Hematopoietic multipotent progenitor cell treated with erythropoietin and hydrocortisone succinate and interleukin-3 and kit ligand, for 17 days (in vitro differentiated cells): ENCODE data around the gene ELFN1.

Source experiments
- DNase-seq: peaks from one replicate; pipeline ENCODE4 v3.0.0-alpha.2; 2015; ENCODE audit warnings: low spot score

ELFN1 gene

GRCh38 chr7:1675673-1676549 lies 5.8 kb downstream of the ELFN1 start:
- DNase-seq = no peak

GRCh38 chr7:1676550-1677078 lies 6.5 kb downstream of the ELFN1 start:
- no peak for DNase-seq

DNA sequence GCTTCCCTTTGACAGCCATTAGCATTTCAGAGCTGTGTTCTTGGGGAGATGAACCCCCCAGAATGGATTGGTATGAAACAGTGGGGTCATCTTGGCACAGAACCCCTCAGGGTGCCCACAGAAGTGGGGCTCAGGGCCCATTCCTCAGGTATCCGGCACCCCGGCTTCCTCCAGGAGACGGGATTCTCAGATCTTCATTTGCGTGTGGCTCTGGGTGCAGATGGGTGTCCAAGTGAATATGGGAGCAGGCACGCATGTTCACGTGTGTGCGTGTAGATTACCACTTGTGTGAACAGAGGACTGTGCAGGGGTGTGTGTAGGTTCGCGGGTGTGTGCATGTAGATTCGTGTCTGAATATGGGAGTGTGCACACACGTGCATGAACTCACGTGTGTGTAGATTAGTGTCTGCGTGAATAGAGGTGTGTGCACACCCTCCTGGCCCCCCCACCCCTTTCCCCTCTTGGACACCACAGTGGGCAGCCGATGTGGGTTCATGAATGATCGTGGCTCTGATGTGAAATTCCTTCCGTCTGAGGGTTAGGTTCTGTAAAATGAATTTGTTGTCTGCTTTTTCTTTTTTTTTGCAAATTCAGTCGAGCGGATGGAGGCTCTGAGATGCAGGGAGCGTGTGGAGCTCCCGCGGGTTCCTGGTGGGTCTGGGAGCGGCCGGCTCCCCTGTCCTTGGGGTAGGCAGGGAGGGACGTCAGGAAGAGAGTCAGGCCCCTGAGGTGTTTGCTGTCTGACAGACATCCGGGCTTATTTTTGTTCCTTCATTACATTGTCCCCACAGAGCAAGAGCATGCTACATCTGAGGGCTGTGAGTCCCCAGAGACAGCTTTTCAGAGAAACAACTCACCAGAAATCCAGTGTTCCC lies 7.4 kb downstream of the ELFN1 start:
- no peak for DNase-seq

GRCh38 chr7:1678081-1678543 lies 8.0 kb downstream of the ELFN1 start:
- DNase-seq = no peak

GRCh38 chr7:1678571-1679325 lies 8.7 kb downstream of the ELFN1 start:
- no peak for DNase-seq

- no peak for DNase-seq
Observed at GRCh38 chr7:1679326-1679965, 9.4 kb downstream of the ELFN1 start.

GRCh38 chr7:1679966-1680730 lies 10.1 kb downstream of the ELFN1 start:
- no peak for DNase-seq

DNA sequence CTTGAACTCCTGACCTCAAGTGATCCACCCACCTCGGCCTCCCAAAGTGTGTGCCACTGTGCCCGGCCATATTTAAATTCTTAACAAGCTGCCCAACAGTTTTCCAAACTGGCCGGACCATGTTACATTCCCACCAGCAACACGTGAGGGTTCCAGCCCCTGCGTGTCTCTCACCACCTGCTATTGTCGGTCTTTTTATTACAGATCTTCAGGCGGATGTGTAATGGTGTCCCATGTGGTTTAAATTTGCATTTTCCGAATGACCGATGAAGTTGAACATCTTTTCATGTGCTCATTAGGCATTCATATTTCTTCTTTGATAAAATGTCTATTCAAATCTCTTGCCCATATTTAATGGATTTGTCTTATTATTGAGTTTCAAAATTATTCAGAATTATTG lies 11.5 kb downstream of the ELFN1 start:
- DNase-seq = no peak

DNA sequence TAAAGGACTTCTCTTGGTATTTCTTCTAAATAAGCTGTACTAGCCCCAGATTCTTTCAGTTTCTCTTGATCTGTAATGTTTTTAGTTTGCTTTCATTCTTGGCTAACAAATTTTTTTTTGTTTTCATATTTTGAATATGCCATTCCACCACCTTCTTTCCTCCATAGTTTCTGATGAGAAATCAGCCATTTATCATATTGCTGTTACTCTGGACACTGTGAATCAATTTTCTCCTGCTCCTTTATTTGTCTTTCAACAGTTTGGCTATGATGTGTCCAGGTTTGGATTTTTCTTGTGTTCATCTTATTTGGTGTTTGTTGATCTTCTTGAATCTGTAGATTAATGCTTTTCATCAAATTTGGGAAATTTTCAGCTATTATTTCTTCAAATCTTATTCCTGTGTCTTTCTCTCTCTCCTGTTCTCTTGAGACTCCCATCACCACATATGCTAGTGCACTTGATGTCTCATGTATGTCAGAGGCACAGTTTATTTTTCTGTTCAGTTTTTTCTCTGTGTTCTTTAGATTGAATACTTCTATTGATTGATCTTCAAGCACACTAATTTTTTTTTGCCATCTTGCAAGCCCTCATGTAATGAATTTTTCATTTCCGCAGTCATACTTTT lies 15.0 kb downstream of the ELFN1 start:
- DNase-seq = no peak

- DNase-seq = no peak
Observed at GRCh38 chr7:1688542-1688941, 18.5 kb downstream of the ELFN1 start.

DNA sequence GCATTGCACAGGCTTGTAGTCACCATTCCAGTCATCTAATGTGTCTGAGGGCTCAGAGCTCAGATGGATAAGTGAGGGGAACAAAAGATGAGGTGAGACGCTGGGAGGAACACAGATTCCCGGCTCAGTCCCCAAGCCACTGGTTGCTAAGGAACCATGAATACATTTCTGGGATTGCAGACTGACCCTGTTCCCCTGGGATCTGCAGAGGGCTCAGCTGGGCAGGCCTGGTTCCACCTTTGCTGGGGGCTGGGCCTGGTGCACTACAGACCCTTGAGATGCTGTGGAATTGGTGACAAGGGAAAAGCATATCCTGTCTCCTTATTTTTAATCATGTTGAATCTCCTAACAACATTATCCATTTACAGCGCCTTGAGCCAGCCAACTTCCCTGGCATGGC lies 19.2 kb downstream of the ELFN1 start:
- no peak for DNase-seq

- DNase-seq = no peak
Observed at GRCh38 chr7:1690359-1690958, 20.4 kb downstream of the ELFN1 start.

GRCh38 chr7:1691096-1691495 lies 21.0 kb downstream of the ELFN1 start:
- no peak for DNase-seq

DNA sequence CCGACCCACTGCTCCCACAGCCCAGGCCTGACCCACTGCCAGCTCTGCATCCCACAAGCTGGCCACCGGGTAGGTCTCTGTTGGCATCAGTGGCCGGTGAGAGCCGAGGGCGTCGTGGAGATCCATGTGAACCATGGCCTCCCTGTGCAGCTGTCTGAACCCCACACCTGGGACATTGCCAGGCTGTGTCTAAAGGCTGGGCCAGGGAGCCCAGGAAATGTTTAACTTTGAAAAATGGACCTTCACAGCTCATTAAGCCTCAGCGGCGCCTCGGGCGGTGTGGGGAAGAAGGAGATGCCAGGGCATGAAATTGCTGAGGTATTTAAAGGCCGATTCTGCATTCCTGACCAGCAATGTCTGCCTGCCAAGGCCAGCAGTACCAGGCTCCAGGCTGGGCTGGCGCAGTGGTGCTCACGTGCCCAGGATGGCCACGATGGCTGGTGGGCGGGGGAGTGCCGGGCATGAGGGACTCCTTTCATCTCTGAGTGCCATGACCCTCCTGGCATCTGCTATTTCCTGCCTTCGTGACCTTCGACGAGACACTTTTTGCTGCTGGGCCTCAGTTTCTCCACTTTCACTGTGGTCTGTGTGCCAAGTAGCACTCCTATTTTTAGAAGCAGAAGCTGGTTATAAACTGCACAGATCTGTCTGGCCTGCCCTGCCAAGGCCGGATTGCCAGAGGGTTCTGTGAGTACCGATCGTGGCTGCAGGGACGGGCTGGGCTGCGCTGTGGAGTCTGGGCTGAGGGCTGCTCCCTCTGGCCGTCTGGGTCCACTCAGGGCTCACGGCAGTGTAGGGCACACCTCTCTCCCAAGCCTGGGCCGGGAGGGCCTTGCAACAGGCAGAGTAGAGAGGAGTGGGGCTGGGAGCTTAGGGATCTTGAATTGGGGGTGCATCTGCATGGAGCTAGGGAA lies 21.8 kb downstream of the ELFN1 start:
- no peak for DNase-seq

DNA sequence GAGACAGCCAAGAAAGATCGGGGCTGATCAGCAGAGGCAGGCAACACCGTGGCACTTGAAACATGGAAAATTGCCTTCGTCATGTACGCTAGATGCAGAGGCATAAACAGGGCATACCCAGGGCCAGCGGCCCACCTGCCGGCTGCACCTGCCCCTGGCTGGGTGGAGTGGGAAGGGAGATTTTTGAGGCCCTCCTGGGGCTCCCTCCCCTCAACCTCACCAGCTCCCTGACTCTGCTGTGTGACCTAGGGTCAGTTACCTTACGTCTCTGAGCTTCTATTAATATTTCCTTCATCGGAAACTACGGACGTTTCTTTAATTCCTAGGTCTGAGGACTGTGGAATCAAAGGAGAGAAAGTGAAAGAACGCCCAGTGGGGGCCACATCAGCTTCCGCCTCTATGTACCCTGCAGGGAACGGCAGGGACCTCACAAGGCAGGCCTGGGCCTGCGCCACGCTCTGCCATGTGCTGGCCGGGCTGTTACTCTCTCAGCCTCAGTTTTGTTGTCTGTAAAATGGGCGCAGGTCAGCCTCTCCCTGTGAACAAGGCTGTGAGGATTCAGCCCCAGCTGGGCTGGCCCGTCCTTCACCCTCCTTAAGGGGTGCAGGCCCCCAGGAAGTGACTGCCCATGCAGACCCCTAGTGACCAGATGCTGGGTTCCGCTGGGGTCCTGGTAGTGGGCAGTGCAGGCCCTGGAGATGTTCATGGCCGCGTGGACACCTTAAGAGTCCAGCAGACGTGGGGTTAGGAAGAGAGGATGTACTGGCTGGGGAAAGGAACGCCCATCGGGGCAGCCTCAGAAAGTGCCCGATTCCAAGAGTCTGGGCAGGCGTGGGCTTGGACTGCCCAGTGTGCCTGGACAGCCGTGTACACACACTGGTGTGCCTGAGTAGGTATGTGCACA lies 22.7 kb downstream of the ELFN1 start:
- DNase-seq = no peak

- DNase-seq = no peak
Observed at GRCh38 chr7:1693419-1693990, 23.4 kb downstream of the ELFN1 start.

GRCh38 chr7:1693991-1694524 lies 24.0 kb downstream of the ELFN1 start:
- DNase-seq = no peak
